ENCODE measurements around the gene GRIN2A.

GRIN2A gene

DNA sequence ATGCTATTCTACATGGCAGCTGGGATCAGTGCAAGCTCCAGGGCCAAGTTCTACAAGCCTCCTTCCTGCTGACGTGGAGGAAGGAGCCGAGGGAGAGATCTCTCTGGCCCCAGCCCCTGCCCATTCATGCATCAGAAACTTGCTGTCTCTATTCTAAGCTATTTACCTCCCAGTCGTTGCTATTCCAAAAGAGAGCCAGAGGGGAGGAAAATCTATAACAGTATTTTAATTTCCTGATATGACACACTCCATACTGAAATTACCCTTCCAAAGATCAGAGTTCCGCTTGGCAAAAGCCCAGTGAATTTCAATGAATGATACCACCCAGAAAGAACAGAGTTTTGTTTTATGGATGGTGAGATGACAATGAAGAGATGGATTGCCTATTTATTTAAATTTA is 133.4 kb downstream of the GRIN2A start:
- TF ChIP-seq EZH2phosphoT487 (IDR thresholded peaks at IDR 0.05; ENCODE audit: low read length) = no peak
- TF ChIP-seq, protein P1, sequence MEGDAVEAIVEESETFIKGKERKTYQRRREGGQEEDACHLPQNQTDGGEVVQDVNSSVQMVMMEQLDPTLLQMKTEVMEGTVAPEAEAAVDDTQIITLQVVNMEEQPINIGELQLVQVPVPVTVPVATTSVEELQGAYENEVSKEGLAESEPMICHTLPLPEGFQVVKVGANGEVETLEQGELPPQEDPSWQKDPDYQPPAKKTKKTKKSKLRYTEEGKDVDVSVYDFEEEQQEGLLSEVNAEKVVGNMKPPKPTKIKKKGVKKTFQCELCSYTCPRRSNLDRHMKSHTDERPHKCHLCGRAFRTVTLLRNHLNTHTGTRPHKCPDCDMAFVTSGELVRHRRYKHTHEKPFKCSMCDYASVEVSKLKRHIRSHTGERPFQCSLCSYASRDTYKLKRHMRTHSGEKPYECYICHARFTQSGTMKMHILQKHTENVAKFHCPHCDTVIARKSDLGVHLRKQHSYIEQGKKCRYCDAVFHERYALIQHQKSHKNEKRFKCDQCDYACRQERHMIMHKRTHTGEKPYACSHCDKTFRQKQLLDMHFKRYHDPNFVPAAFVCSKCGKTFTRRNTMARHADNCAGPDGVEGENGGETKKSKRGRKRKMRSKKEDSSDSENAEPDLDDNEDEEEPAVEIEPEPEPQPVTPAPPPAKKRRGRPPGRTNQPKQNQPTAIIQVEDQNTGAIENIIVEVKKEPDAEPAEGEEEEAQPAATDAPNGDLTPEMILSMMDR (IDR thresholded peaks at IDR 0.05; ENCODE audit: low read length) = no peak
- TF ChIP-seq EZH2 (optimal IDR thresholded peaks at IDR 0.05; ENCODE audit: low read depth, low read length) = no peak
- no peak overlapping the region for H3K4me2 ChIP-seq (ENCODE audit: low read depth, low read length)
- no peak for DNase-seq
- H3K27me3 ChIP-seq (replicated peaks; ENCODE audit: insufficient read depth, low read length) = no peaks in the 10 kb centered on the region
- no peak overlapping the region for H3K4me3 ChIP-seq (ENCODE audit: low read length)
- H3K9ac ChIP-seq (ENCODE audit: low read length) = no peak overlapping the region
- H3K4me1 ChIP-seq (ENCODE audit: low read length) = no peaks in the 10 kb centered on the region
- H3K27ac ChIP-seq (ENCODE audit: low read length) = no peak overlapping the region
- no peaks in the 10 kb centered on the region for H3F3A ChIP-seq (ENCODE audit: insufficient read depth, low read length)
- no peaks in the 10 kb centered on the region for H4K20me1 ChIP-seq (ENCODE audit: insufficient read depth, low read length)
- no peaks in the 10 kb centered on the region for H3K9me2 ChIP-seq (replicated peaks; ENCODE audit: insufficient read depth, low read length)
- H3K79me2 ChIP-seq (ENCODE audit: low read length) = no peaks in the 10 kb centered on the region
- H3K36me3 ChIP-seq (replicated peaks; ENCODE audit: insufficient read depth, low read length) = no peaks in the 10 kb centered on the region
- no peaks in the 10 kb centered on the region for H3K9me3 ChIP-seq (replicated peaks; ENCODE audit: insufficient read depth, low read length)
- no peak overlapping the region for H2AFZ ChIP-seq (ENCODE audit: low read length)

- Histone ChIP-seq H3F3A (ENCODE audit: insufficient read depth, low read length) (no peaks in the 10 kb centered on the region), H3K4me1 (ENCODE audit: low read length) (no peaks in the 10 kb centered on the region), H3K36me3 (replicated peaks; ENCODE audit: insufficient read depth, low read length) (no peaks in the 10 kb centered on the region), H2AFZ (ENCODE audit: low read length) (no peak overlapping the region), H3K4me2 (ENCODE audit: low read depth, low read length) (no peak overlapping the region), H4K20me1 (ENCODE audit: insufficient read depth, low read length) (no peaks in the 10 kb centered on the region), H3K9ac (ENCODE audit: low read length) (no peak overlapping the region), H3K27ac (ENCODE audit: low read length) (no peak overlapping the region), H3K9me2 (replicated peaks; ENCODE audit: insufficient read depth, low read length) (no peaks in the 10 kb centered on the region), H3K9me3 (replicated peaks; ENCODE audit: insufficient read depth, low read length) (no peaks in the 10 kb centered on the region), H3K27me3 (replicated peaks; ENCODE audit: insufficient read depth, low read length) (no peaks in the 10 kb centered on the region), H3K79me2 (ENCODE audit: low read length) (no peaks in the 10 kb centered on the region), H3K4me3 (ENCODE audit: low read length) (no peak overlapping the region)
- DNase-seq = no peak
- TF ChIP-seq EZH2phosphoT487 (IDR thresholded peaks at IDR 0.05; ENCODE audit: low read length) = no peak
- TF ChIP-seq, protein P1 (IDR thresholded peaks at IDR 0.05; ENCODE audit: low read length) = no peak
- TF ChIP-seq EZH2 (optimal IDR thresholded peaks at IDR 0.05; ENCODE audit: low read depth, low read length) = no peak
These were observed 136.3 kb downstream of the GRIN2A start for GRCh38 chr16:10045947-10046346.

DNA sequence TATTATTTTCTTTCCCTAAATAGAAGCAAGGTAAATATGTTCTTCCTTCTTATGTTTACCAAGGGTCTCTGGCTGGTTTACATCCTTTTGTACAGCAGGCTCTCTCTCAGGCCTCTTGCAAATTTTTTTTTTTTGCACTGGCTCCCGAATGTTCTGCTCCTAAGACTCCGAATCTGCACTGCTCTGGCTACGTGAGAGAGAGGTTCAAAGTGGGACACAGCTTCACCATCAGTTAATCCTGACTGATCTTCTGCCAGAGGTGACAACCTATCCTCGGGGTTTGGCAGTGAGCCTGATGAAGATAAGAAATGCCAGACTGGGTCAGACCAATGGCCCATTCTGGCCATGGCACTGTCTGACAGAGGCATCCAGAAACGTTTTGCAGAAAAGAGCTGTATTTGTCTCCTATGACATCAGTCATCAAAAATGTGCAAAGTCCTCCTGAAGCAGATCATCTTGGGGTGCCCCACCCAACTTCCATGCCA is 136.9 kb downstream of the GRIN2A start:
- Histone ChIP-seq H3K9ac (ENCODE audit: low read length) (no peak overlapping the region), H3K36me3 (replicated peaks; ENCODE audit: insufficient read depth, low read length) (no peaks in the 10 kb centered on the region), H2AFZ (ENCODE audit: low read length) (no peak overlapping the region), H3K4me1 (ENCODE audit: low read length) (no peaks in the 10 kb centered on the region), H3K4me3 (ENCODE audit: low read length) (no peak overlapping the region), H3K4me2 (ENCODE audit: low read depth, low read length) (no peak overlapping the region), H3K9me3 (replicated peaks; ENCODE audit: insufficient read depth, low read length) (no peaks in the 10 kb centered on the region), H3F3A (ENCODE audit: insufficient read depth, low read length) (no peaks in the 10 kb centered on the region), H3K9me2 (replicated peaks; ENCODE audit: insufficient read depth, low read length) (no peaks in the 10 kb centered on the region), H3K79me2 (ENCODE audit: low read length) (no peaks in the 10 kb centered on the region), H4K20me1 (ENCODE audit: insufficient read depth, low read length) (no peaks in the 10 kb centered on the region), H3K27ac (ENCODE audit: low read length) (no peak overlapping the region), H3K27me3 (replicated peaks; ENCODE audit: insufficient read depth, low read length) (no peaks in the 10 kb centered on the region)
- TF ChIP-seq, protein P1 (IDR thresholded peaks at IDR 0.05; ENCODE audit: low read length) = no peak
- no peak for TF ChIP-seq EZH2phosphoT487 (IDR thresholded peaks at IDR 0.05; ENCODE audit: low read length)
- no peak for DNase-seq
